ENCODE data around the gene ITK. TPM values are rescaled to one million over a fixed set of nuclear protein-coding genes. Genes with fewer than 3 reads are reported as not detected.

Gene ITK
- total and polyA plus RNA-seq, 5 donors from 2014 or later = 146 to 550 (median 169) TPM

DNA sequence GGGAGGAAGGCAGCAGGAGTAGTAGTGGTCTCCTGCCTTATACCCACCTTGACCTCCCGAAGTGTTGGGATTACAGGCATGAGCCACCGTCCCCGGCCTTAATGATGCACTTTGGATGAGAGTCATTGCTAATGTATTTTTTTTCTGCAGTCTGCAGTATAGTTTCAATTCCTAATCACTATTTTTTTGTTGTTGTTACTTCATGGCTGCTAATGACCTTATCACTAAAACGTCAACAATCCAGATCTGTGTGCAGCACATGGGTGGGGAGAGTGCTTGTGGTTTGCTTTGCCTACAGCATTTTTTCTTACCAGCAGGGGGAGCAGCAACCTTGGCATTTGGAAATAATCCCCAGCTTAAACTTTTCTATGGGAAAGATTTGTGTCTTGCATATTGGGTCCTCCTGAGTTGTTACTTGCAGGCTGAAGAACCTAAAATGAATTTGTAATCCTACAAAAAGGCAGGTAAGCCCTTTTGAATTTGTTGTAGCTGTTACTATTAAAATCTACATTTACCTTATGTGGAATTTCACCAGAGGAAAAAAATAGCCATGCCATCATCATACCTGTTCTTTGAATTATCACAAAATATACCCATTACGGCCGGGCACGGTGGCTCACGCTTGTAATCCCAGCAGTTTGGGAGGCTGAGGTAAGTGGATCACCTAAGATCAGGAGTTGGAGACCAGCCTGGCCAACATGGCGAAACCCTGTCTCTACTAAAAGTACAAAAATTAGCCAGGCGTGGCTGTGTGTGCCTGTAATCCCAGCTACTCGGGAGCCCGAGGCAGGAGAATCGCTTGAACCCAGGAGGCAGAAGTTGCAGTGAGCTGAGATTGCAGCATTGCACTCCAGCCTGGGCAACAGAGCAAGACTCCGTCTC is 31.7 kb upstream of the ITK start:
- Histone ChIP-seq H3K36me3 (ENCODE audit: control insufficient read depth, insufficient read depth, low read length) (no peaks in the 10 kb centered on the region), H3K27ac (ENCODE audit: insufficient read depth, low read length, poor library complexity, severe bottlenecking) (peak overlapping the region; percentile 55), H3K4me1 (ENCODE audit: control insufficient read depth, insufficient read depth, low read length, poor library complexity, severe bottlenecking) (peaks cover 13% of the 10 kb centered on the region), H3K9me3 (ENCODE audit: control insufficient read depth in 2 of 2, low read length in 2 of 2) (no peaks in the 10 kb centered on the region), H3K4me3 (ENCODE audit: low read depth, low read length) (peak overlapping the region; percentile 54), H3K27me3 (ENCODE audit: control insufficient read depth, insufficient read depth, low read length) (no peaks in the 10 kb centered on the region)
- H3K4me3 Mint-ChIP-seq = peak overlapping the region in 3 of 4 donors; percentile 7 to 70 (median 59)
- DNase-seq = peak; percentile 69 to 92 (median 84)
- ATAC-seq (ENCODE audit: low read depth in 2 of 2) = peak; percentile 79 to 84
- H3K4me1 Mint-ChIP-seq = peaks cover 8 to 50% (median 33%) of the 10 kb centered on the region in 4 donors
- peak overlapping the region; percentile 56 to 81 (median 63) for H3K27ac Mint-ChIP-seq
- no peaks in the 10 kb centered on the region for H3K36me3 Mint-ChIP-seq
- H3K27me3 Mint-ChIP-seq = no peaks in the 10 kb centered on the region
- H3K9me3 Mint-ChIP-seq = no peaks in the 10 kb centered on the region

DNA sequence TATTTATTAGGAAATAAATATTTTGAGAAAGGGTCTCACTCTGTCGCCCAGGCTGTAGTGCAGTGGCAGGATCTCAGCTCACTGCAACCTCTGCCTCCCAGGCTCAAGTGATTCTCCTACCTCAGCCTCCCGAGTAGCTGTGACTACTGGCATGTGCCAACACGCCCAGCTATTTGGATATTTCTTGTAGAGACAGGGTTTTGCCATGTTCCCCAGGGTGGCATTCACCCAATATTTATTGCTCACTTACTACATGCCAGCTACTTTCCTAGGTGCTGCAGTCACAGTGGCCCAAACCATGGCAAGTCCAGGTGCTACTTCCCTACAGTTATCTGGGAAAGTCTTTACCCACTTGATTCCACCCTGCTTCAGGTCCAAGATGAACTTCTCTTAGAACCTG is 29.6 kb upstream of the ITK start:
- H3K4me1 ChIP-seq (ENCODE audit: control insufficient read depth, insufficient read depth, low read length, poor library complexity, severe bottlenecking) = peaks cover 32% of the 10 kb centered on the region
- DNase-seq (no peak), ATAC-seq (ENCODE audit: low read depth in 2 of 2) (no peak)
- peaks cover 23 to 66% (median 49%) of the 10 kb centered on the region in 4 donors for H3K4me1 Mint-ChIP-seq
- H3K27ac ChIP-seq (ENCODE audit: insufficient read depth, low read length, poor library complexity, severe bottlenecking) = no peak overlapping the region
- peak overlapping the region in 1 of 4 donors; percentile 14 for H3K4me3 Mint-ChIP-seq
- H3K27me3 ChIP-seq (ENCODE audit: control insufficient read depth, insufficient read depth, low read length) = no peaks in the 10 kb centered on the region
- no peaks in the 10 kb centered on the region for H3K36me3 ChIP-seq (ENCODE audit: control insufficient read depth, insufficient read depth, low read length)
- H3K9me3 ChIP-seq (ENCODE audit: control insufficient read depth in 2 of 2, low read length in 2 of 2) = no peaks in the 10 kb centered on the region
- no peak overlapping the region for H3K4me3 ChIP-seq (ENCODE audit: low read depth, low read length)
- no peaks in the 10 kb centered on the region for H3K36me3 Mint-ChIP-seq
- H3K9me3 Mint-ChIP-seq = no peaks in the 10 kb centered on the region
- no peaks in the 10 kb centered on the region for H3K27me3 Mint-ChIP-seq
- H3K27ac Mint-ChIP-seq = peak overlapping the region in 2 of 3 donors; percentile 38 to 84

DNA sequence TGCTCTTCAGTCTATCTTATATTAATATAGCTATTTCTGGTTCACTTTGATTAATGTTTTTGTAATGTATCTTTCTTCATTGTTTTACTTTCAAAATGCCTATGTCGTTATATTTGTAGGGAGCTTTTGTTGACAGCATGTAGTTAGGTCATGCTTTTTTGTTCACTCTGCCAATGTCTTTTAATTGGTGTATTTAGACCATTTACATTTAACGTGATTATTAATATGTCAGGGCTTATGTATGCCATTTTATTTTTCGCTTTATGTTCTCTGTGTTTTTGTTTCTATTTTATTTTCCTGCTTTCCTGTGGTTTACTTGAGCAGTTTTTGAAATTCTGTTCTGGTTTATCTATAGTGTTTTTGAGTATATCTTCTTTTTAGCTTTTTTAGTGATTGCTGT is 25.3 kb upstream of the ITK start:
- Mint-ChIP-seq H3K36me3 (no peaks in the 10 kb centered on the region), H3K9me3 (peaks cover 0 to 4% (median 0%) of the 10 kb centered on the region in 7 donors), H3K27ac (peak overlapping the region; percentile 75 to 98 (median 94)), H3K27me3 (no peaks in the 10 kb centered on the region), H3K4me3 (peak overlapping the region; percentile 81 to 91 (median 87)), H3K4me1 (peaks cover 30 to 85% (median 61%) of the 10 kb centered on the region in 4 donors)
- Histone ChIP-seq H3K36me3 (ENCODE audit: control insufficient read depth, insufficient read depth, low read length) (no peaks in the 10 kb centered on the region), H3K27ac (ENCODE audit: insufficient read depth, low read length, poor library complexity, severe bottlenecking) (peak overlapping the region; percentile 75), H3K4me3 (ENCODE audit: low read depth, low read length) (peak overlapping the region; percentile 87), H3K9me3 (ENCODE audit: control insufficient read depth in 2 of 2, low read length in 2 of 2) (no peaks in the 10 kb centered on the region), H3K4me1 (ENCODE audit: control insufficient read depth, insufficient read depth, low read length, poor library complexity, severe bottlenecking) (peaks cover 61% of the 10 kb centered on the region), H3K27me3 (ENCODE audit: control insufficient read depth, insufficient read depth, low read length) (no peaks in the 10 kb centered on the region)
- peak in 1 of 3 donors; percentile 28 for DNase-seq
- no peak for ATAC-seq (ENCODE audit: low read depth in 2 of 2)

DNA sequence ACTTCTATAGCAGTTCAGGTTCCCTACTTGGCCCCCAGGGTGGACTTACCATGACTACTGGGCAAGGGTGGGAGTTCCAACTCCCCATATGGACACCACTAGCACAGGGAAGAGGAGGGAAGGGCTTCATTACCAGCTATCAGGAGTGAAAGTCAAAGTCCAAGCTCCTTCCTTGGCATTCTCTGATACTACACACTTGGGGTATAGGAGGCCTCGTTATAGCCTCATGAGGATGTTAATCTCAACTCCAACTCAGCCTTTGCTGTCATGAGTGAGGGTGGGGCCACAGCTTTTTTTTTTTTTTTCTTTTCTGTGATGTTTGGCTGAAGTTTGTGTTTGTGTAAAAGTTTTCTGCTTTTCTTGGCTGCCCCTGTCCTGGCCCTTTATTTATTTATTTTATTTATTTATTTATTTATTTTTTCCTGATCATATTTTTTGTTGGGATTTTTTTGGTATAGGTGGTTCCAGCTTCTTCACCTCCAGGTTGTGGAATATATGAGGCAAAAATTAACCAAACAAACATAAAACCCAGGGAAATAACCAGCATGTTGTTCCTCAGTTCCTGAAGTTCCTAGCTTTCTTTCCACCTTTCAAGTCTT is 23.2 kb upstream of the ITK start:
- Mint-ChIP-seq H3K9me3 (peaks cover 0 to 4% (median 0%) of the 10 kb centered on the region in 7 donors), H3K4me1 (peaks cover 35 to 86% (median 65%) of the 10 kb centered on the region in 4 donors), H3K27ac (peak overlapping the region; percentile 38 to 87 (median 75)), H3K36me3 (no peaks in the 10 kb centered on the region), H3K27me3 (no peaks in the 10 kb centered on the region), H3K4me3 (peak overlapping the region in 3 of 4 donors; percentile 7 to 31 (median 20))
- Histone ChIP-seq H3K4me1 (ENCODE audit: control insufficient read depth, insufficient read depth, low read length, poor library complexity, severe bottlenecking) (peaks cover 68% of the 10 kb centered on the region), H3K4me3 (ENCODE audit: low read depth, low read length) (peak overlapping the region; percentile 33), H3K27ac (ENCODE audit: insufficient read depth, low read length, poor library complexity, severe bottlenecking) (peak overlapping the region; percentile 94), H3K9me3 (ENCODE audit: control insufficient read depth in 2 of 2, low read length in 2 of 2) (no peaks in the 10 kb centered on the region), H3K36me3 (ENCODE audit: control insufficient read depth, insufficient read depth, low read length) (no peaks in the 10 kb centered on the region), H3K27me3 (ENCODE audit: control insufficient read depth, insufficient read depth, low read length) (no peaks in the 10 kb centered on the region)
- ATAC-seq (ENCODE audit: low read depth in 2 of 2) (no peak), DNase-seq (peak in 1 of 3 donors; percentile 49)

DNA sequence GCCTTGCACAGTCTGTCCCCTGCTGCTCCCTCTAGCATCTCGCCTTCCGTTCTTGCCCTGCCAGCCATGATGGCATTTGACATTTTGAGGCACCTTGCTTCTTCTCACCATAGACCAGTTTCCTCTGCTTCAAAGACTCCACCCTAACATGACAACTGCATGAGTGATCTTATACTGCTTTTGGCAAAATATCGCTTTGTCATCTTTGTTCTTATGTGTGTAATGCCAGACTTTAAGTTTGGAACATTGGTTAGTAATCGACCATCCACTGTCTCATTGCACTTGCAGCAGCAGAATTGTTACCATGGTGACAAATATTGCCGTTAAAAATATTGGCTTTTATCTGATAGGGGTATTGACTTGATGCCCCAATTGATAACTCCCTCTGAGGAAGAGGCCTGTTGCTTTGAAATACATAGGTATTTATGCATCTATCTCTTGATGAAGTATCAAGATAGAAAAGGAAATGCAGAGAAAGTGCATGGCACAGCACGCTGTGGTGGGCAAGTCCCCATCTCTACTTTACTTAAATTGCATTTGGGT is 21.4 kb upstream of the ITK start:
- Mint-ChIP-seq H3K27me3 (no peaks in the 10 kb centered on the region), H3K4me3 (peak overlapping the region; percentile 31 to 61 (median 50)), H3K4me1 (peaks cover 35 to 79% (median 59%) of the 10 kb centered on the region in 4 donors), H3K36me3 (no peaks in the 10 kb centered on the region), H3K9me3 (peaks cover 0 to 4% (median 0%) of the 10 kb centered on the region in 7 donors), H3K27ac (peak overlapping the region; percentile 75 to 98 (median 90))
- no peaks in the 10 kb centered on the region for H3K36me3 ChIP-seq (ENCODE audit: control insufficient read depth, insufficient read depth, low read length)
- DNase-seq (peak; percentile 50 to 81 (median 78)), ATAC-seq (ENCODE audit: low read depth in 2 of 2) (peak; percentile 82 to 83)
- H3K9me3 ChIP-seq (ENCODE audit: control insufficient read depth in 2 of 2, low read length in 2 of 2) = no peaks in the 10 kb centered on the region
- H3K4me1 ChIP-seq (ENCODE audit: control insufficient read depth, insufficient read depth, low read length, poor library complexity, severe bottlenecking) = peaks cover 62% of the 10 kb centered on the region
- no peaks in the 10 kb centered on the region for H3K27me3 ChIP-seq (ENCODE audit: control insufficient read depth, insufficient read depth, low read length)
- H3K27ac ChIP-seq (ENCODE audit: insufficient read depth, low read length, poor library complexity, severe bottlenecking) = peak overlapping the region; percentile 94
- peak overlapping the region; percentile 70 for H3K4me3 ChIP-seq (ENCODE audit: low read depth, low read length)

DNA sequence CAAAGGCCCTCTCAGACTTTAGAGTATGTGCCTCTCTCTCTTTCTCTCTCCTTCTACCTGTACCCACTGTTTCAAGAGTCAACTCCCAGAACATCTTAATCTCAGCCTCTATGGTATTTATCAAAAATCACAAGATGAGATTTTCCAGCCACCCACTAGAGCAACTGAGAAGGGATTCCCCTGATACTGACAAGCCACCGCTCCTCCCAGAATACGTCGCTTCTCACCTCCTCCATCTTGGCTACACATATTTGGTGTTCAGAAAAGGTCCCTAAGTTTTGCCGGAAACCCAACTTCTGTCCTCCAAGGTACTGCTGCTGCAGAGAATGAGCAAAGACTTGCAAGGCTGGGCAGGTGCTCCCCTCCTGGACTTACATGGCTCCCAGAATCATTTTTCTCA is 20.6 kb upstream of the ITK start:
- Mint-ChIP-seq H3K27me3 (no peaks in the 10 kb centered on the region), H3K4me1 (peaks cover 28 to 75% (median 52%) of the 10 kb centered on the region in 4 donors), H3K27ac (peak overlapping the region; percentile 75 to 98 (median 90)), H3K9me3 (peaks cover 0 to 4% (median 0%) of the 10 kb centered on the region in 7 donors), H3K36me3 (no peaks in the 10 kb centered on the region), H3K4me3 (peak overlapping the region in 3 of 4 donors; percentile 31 to 61 (median 55))
- DNase-seq (peak in 2 of 3 donors; percentile 24 to 69), ATAC-seq (ENCODE audit: low read depth in 2 of 2) (no peak)
- H3K9me3 ChIP-seq (ENCODE audit: control insufficient read depth in 2 of 2, low read length in 2 of 2) = no peaks in the 10 kb centered on the region
- peak overlapping the region; percentile 70 for H3K4me3 ChIP-seq (ENCODE audit: low read depth, low read length)
- H3K4me1 ChIP-seq (ENCODE audit: control insufficient read depth, insufficient read depth, low read length, poor library complexity, severe bottlenecking) = peaks cover 56% of the 10 kb centered on the region
- H3K36me3 ChIP-seq (ENCODE audit: control insufficient read depth, insufficient read depth, low read length) = no peaks in the 10 kb centered on the region
- no peaks in the 10 kb centered on the region for H3K27me3 ChIP-seq (ENCODE audit: control insufficient read depth, insufficient read depth, low read length)
- peak overlapping the region; percentile 94 for H3K27ac ChIP-seq (ENCODE audit: insufficient read depth, low read length, poor library complexity, severe bottlenecking)

DNA sequence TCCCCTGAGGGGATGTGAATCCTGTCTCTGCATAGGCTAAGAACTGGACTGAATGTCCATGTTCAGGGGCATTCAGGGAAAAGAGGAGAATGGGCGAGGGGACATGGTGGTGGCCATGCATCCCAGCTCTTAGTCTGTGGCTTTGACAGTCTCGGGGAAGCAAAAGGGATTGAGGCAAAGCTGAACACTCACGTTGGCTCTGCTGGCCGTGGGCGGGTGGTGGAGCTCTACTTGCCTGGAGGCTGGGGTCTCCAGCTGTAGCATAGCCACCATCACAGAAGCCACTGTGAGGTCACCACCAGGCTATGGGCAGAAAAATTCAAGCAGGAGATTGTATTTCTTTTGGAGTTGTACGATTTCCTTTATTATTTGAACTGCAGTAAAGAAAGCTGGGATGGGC is 18.6 kb upstream of the ITK start:
- H3K27me3 ChIP-seq (ENCODE audit: control insufficient read depth, insufficient read depth, low read length) = no peaks in the 10 kb centered on the region
- ATAC-seq (ENCODE audit: low read depth in 2 of 2) = no peak
- H3K4me3 ChIP-seq (ENCODE audit: low read depth, low read length) = no peak overlapping the region
- H3K9me3 Mint-ChIP-seq = peaks cover 0 to 4% (median 0%) of the 10 kb centered on the region in 7 donors
- no peak for DNase-seq
- H3K27ac ChIP-seq (ENCODE audit: insufficient read depth, low read length, poor library complexity, severe bottlenecking) = no peak overlapping the region
- no peaks in the 10 kb centered on the region for H3K9me3 ChIP-seq (ENCODE audit: control insufficient read depth in 2 of 2, low read length in 2 of 2)
- peaks cover 18 to 77% (median 49%) of the 10 kb centered on the region in 4 donors for H3K4me1 Mint-ChIP-seq
- H3K4me3 Mint-ChIP-seq = no peak overlapping the region
- H3K27me3 Mint-ChIP-seq = no peaks in the 10 kb centered on the region
- H3K27ac Mint-ChIP-seq = no peak overlapping the region
- no peaks in the 10 kb centered on the region for H3K36me3 Mint-ChIP-seq
- peaks cover 47% of the 10 kb centered on the region for H3K4me1 ChIP-seq (ENCODE audit: control insufficient read depth, insufficient read depth, low read length, poor library complexity, severe bottlenecking)
- no peaks in the 10 kb centered on the region for H3K36me3 ChIP-seq (ENCODE audit: control insufficient read depth, insufficient read depth, low read length)

Measured in CD4-positive, CD25-positive, alpha-beta regulatory T cell (primary cell).